HG03025 (cell line): ENCODE measurements around the gene DMRT1.
"Not testable (repeated sequence)": the region's sequence is repeated elsewhere in the genome, so short reads cannot be mapped to it uniquely, and the experiment has no call there.

Experiments
- ATAC-seq: cut with Tn5 transposase; IDR thresholded peaks from one replicate; pipeline ENCODE4 v1.9.1; 2021; ENCODE audit warnings: mild to moderate bottlenecking, moderate library complexity; ENCODE audit not compliant: unreplicated experiment, low FRiP score

DMRT1 gene

DNA sequence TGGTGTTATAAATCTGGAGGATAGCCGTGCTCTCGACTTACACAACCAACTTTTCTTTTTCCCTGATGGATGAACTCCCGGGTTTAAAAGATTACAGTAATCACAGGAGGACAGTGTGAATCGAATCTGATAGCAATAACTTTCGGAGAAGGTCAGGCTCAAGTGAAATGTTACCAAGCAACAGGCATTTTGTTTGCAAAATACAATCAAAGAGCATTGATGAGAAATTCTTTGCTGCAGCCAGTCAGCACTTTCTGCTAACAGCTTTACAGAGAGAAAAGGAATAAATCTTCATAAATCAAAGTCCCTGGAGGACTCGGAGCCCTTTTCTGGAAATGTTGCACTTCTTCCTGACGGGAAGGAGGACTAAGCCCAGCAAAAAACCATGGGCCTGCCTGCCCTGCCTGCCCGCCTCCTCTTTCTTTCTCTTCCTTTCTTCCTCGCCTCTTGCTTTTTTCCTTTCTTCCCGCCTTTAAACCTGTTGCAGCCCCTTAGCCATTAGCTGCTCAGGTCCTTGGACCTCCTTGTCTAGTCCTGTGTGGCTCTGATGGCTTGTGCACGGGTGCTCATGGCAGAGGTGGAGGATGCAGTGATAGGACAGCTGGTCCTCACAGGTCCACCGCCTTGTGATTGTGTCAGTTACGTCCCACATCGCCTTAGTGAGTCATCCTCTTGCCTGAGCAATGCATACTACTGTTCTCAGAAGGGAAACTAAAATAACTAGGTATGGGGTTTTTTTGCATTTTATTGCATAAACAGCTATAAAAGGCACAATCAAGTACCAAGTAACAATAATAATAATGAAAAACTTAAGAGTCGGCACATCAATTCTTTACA, 141.1 kb downstream of the DMRT1 start:
- no peak for ATAC-seq

DNA sequence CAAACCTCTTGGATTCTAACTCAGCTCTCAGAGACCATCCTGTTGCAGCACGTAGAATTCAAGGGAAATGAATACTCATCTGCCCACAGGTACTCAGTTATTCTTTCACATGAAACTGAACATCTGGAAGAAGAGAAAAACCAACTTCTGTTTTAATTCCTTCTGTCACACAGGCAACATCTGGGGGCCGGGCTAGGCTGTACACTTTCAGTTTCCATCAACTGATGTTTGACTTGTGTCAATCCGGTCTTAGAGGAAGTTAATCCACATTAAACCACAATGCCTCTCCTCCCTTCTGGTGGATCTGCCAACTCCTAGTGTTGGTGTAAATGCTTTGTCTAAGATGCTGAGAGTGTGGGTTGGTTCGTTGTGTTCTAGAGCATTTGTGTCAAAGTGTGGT, 152.5 kb downstream of the DMRT1 start:
- no peak for ATAC-seq

DNA sequence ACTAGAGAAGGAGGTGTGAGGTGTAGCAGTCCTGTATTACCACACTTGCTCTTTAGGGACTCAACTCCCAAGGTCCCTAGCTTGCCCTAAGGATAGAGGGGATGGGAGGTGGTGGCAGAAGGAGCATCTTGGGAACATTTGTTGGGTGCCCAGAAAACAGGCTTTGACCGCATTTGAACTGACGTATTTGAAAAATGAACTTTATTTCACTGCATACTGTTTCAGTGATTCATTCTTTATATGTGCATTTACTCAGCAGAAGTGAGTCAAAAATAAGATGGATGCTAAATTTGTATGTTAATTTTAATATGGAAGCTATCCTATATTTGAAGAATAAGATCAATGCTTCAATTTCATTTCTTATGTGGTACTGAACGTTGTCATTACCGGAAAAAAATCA, 153.7 kb downstream of the DMRT1 start:
- ATAC-seq = no peak

DNA sequence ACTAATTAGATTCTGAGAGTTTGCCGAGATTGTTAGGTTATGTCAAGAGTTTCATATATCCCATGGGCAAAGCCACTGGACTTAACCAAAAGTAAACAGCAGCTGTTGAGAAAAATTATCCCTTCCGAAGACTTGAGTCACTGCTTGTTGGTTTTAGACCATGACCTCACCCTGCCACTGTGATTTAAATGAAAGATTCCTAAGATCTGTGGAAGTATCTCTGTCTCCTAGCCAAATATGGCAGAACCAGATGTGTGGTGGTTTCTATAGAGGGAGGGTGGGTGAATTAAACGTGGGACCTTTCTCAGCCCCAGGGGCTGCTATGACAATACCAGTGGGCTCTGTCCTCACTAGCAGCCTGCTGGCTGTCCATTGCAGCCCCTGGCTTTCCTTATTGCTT, 154.3 kb downstream of the DMRT1 start:
- no peak for ATAC-seq

DNA sequence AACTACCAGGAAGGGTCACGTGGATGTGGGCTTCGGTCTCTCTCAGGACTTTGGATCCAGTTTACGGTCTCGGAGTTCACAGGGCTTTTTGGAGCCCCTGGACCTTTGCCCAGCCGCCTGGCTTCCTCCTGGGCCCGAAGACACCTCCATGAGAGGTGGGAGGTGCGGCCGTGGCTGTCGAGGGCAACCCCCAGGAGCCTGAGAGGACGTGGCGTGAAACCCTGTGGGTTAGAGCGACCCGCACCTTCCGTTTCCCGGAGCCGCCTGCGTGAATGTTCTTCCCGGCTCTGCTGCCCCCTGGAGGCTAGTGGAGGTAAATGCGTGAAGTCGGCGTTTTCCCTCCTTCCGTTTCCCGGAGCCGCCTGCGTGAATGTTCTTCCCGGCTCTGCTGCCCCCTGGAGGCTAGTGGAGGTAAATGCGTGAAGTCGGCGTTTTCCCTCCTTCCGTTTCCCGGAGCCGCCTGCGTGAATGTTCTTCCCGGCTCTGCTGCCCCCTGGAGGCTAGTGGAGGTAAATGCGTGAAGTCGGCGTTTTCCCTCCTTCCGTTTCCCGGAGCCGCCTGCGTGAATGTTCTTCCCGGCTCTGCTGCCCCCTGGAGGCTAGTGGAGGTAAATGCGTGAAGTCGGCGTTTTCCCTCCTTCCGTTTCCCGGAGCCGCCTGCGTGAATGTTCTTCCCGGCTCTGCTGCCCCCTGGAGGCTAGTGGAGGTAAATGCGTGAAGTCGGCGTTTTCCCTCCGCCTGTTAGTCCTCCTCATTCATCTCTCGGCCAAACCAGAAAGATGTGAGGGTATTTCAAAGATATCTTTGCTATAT, 157.0 kb downstream of the DMRT1 start:
- ATAC-seq = not testable (repeated sequence)

DNA sequence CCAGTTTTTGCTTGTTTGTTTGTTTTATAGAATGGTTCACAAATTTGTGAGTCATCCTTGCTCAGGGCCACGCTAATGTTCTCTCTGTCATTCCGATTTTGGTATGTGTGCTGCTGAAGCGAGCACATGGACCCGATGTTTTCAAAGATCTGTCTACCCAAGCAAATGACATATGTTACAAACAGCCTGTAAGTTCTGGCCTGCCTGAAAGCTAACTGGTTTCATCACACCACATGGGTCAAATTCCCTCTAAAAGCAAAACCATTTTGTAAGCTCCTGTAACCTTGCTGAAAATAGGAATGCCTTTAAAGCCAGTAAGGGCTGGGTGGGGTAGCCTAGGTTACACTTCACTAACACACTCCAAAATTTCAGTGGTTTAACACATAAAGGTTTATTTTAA, 160.3 kb downstream of the DMRT1 start:
- no peak for ATAC-seq

DNA sequence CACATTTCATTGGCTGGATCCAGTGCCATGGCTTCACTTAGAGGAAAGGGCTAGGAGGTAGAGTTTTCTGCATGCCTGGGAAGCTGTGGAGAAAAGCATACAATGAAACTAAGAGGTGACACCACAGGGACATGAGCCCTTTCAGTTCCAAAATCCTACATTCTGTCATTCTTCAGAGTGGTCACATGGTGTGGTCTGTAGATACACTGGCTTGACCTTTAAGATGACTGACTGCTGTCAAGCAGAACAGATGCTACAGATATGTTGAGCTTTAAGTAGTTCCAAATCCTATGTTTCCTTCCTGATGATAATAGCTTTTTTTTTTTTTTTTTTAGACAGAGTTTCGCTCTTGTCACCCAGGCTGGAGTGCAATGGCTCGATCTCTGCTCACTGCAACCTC, 161.2 kb downstream of the DMRT1 start:
- ATAC-seq = no peak

DNA sequence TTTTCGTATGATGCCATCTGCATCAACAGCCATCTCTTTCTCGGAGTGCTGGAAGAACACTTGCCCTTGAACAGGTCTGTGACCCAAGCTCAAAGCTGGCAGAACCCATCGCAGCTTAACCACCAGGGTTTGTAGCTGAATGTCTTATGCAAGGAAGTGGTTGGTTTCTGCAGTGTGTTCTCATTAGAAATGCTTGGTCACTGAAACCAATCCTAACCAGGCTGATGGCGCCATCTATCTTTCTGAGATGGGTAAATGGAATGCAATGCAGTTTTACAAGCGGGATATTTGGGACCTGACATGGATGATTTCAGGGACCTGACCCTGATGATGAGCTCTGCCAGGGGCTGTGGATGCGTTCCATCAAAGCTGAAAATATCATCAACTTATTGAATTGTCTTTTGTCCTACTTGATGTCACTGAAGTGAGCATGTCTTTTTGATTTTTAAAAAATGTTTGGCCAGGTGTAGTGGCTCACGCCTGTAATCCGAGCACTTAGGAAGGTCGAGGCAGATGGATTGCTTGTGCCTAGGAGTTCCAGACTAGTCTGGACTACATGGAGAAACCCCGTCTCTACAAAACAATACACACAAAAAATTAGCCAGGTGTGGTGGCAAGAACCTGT, 163.7 kb downstream of the DMRT1 start:
- ATAC-seq = no peak

DNA sequence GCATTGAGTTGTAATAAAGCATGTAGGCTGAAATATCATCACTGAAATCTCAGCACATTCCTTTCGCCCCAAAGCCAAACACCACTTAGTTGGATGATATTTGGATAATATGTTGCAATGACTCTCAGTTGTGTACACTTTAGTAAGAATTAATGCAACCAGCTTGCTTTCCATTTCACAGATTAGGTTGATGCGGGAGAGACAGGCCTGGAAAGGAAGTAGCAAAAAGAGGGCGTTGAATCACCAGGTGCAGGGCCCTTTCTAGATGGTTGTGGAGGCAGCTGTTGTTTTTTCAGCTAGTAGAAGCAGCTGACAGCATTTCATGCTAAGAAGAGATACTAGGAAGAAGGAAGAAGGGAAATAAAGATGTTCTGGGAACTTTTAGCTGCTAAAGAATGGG, 165.8 kb downstream of the DMRT1 start:
- no peak for ATAC-seq

DNA sequence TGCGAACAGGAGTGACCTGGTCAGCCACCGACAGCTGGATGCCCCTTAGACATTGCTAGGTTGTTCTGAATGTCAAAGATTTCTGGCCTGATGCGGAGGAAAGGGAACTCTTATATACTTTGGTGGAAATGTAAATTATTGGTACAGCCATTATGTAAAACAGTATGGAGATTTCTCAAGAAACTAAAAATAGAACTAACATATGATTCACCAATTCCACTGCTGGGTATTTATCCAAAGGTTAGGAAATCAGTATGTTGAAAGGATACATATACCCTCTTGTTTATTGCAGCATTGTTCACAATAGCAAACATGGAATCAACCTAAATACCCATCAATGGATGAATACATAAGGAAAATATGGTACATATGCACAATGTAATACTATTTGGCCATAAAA, 166.7 kb downstream of the DMRT1 start:
- ATAC-seq = no peak

DNA sequence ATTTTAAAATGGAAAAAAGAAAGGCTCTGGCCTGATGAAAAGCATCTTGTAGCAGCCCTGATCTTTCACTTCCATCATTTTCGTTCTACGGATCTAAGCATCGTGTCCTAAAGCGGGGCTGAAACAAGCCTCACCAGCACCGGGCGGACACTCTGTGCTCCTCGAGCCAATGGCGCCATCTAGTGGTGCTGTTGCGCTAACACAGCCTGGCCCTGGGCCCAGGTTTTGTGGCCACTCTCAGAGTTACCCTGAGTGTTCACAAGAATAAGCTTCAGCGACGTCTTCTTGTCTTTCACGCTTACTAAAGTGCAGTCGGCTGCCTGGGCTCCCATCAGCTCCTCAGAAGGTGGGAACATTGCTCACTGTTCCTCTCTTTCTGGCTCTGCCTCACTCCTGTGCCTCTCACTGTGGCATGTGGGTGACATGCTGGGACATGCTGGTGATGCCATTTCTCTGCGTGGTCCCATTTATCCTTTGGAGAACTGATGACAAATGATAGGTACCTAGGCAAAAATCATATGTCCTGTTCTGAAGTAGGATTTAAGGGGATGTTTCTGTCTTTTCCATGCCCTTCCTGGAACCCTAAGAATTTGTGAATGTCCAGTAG, 167.7 kb downstream of the DMRT1 start:
- ATAC-seq = peak; percentile 93

DNA sequence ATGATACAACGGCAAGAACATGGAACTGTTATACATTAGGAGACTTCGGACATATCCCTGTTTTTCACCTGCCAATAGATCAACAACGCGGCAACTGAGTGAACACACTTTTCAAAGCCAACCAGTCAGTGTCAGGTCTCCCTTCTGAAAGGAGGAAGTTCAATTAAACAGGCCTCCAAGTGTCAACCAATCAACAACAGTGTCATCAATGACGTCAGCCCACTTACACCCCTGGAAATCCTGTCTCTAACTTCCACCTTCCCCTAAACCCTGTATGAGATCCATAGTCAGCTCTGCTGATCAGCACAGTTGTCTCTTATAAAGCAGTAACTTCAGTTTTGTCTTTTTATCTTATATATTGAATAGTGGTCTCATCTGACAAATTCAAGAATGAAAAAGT, 171.5 kb downstream of the DMRT1 start:
- no peak for ATAC-seq

DNA sequence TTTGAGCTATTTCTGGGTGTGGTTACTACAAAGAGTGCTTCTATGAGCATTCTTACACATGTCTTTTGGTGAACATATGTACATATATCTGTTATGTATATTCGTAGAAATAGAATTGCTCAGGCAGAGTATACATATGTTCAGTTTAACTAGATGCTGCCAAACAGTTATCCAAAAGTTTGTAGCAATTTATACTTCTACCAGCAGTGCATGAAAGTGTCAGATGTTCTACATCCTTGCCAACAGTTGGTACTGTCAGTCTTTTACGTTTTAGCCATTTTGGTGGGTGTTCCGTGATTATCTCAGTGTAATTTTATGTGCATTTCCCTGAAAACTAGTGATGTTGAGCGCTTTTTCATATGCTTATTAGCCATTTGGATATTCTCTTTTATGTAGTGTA, 172.7 kb downstream of the DMRT1 start:
- ATAC-seq = no peak

DNA sequence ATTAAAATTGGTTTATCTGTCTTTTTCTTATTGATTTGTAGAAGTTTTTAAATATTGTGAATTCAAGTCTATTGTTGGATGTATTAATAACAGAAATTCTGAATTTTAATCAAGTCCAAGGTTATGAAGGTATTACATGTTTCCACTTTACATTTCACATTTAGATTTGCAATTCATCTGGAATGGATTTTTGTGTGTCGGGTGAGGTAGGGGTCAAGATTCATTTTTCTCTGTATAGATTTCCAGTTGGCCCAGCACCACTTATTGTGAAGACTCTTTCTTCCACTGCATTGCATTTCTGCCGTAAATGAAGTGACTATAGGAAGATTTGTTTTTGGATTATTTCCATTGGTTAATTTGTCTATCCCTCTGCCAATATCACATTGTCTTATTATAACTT, 173.1 kb downstream of the DMRT1 start:
- ATAC-seq = no peak

DNA sequence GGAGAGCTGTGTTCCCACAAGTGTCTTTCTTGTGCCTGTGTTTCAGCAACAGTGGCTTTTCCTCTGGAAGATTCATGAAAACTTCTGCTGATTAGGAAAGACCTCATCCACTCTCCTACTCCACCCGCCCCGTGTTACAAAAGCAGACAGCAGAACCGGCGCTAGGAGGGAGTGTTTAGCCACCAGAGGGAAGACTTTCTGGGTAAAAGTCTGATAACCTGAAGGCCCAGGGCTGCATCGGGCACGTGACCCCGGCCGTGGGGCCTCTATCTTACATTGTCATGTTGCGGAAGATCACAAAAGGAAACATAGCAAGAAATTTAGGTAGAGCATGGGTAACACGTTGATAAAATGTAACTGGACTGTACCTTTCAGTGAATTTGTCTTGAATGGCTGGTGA, 176.6 kb downstream of the DMRT1 start:
- ATAC-seq = no peak
